H1 (cell line): Measurements from ENCODE around the gene MYLK.

Experiments
- BACH1 ChIP-seq: IDR thresholded peaks from 2 replicates; pipeline ENCODE4 v1.6.1; 2012; ENCODE audit warnings: low read length, improper control_type of control experiment
- CTCF ChIP-seq, 3 experiments: IDR thresholded peaks; 1 replicate in 2 of 3; 2 replicates in 1 of 3; pipeline versions ENCODE4 v1.5.1 to v1.6.1; 2011; ENCODE audit warnings: low read length in 3 of 3, mild to moderate bottlenecking in 3 of 3, inconsistent platforms in 2 of 3, low read depth in 1 of 3, moderate library complexity in 1 of 3; ENCODE audit not compliant: insufficient read depth in 1 of 3; ENCODE audit errors: control extremely low read depth in 1 of 3
- EP300 ChIP-seq, 2 experiments: IDR thresholded peaks; 1 replicate in 1 of 2; 2 replicates in 1 of 2; pipeline ENCODE4 v1.6.1; 2011 to 2012; ENCODE audit warnings: low read depth in 2 of 2, low read length in 2 of 2, mild to moderate bottlenecking in 2 of 2, borderline replicate concordance in 1 of 2, inconsistent platforms in 1 of 2, moderate library complexity in 1 of 2
- EZH2 ChIP-seq: fragments of 200-600 bp; sonication (generic); IDR thresholded peaks from 2 replicates; pipeline ENCODE4 v1.7.1; 2012; ENCODE audit warnings: low read depth, mild to moderate bottlenecking, moderate library complexity, low read length, inconsistent platforms; ENCODE audit not compliant: severe bottlenecking
- POLR2A ChIP-seq, 2 experiments: IDR thresholded peaks; 1 replicate in 1 of 2; 2 replicates in 1 of 2; pipeline ENCODE4 v1.6.1; 2011; ENCODE audit warnings: low read depth in 2 of 2, low read length in 2 of 2, mild to moderate bottlenecking in 2 of 2; ENCODE audit errors: control extremely low read depth in 1 of 2
- SP1 ChIP-seq: IDR thresholded peaks from 2 replicates; pipeline ENCODE4 v1.6.1; 2011; ENCODE audit warnings: low read depth, low read length
- ZNF274 ChIP-seq: IDR thresholded peaks from 2 replicates; pipeline ENCODE4 v1.7.0; 2012; ENCODE audit warnings: low read length, borderline replicate concordance; ENCODE audit errors: extremely low read depth

- no peak for TF ChIP-seq POLR2A (IDR thresholded peaks at IDR 0.05; ENCODE audit: control extremely low read depth in 1 of 2, low read depth in 2 of 2, low read length in 2 of 2)
- no peak for TF ChIP-seq SP1
- no peak for TF ChIP-seq EZH2
- TF ChIP-seq BACH1, result no peak
- no peak for TF ChIP-seq ZNF274
- no peak for TF ChIP-seq EP300 (IDR thresholded peaks at IDR 0.05; ENCODE audit: borderline replicate concordance in 1 of 2, low read depth in 2 of 2, low read length in 2 of 2)
- no peak for TF ChIP-seq CTCF (IDR thresholded peaks at IDR 0.05; ENCODE audit: control extremely low read depth in 1 of 3, insufficient read depth in 1 of 3, low read depth in 1 of 3, low read length in 3 of 3)
These were observed 199.5 kb downstream of the MYLK start for GRCh38 chr3:123684636-123685035.
